ENCODE results near the gene IRF2.

- no peak for TF ChIP-seq EZH2 (IDR thresholded peaks at IDR 0.05)
- no peak for TF ChIP-seq POLR2AphosphoS5 (IDR thresholded peaks at IDR 0.05; ENCODE audit: borderline replicate concordance, low read depth, low read length)
- no peak for TF ChIP-seq FOXP2 (optimal IDR thresholded peaks at IDR 0.05; ENCODE audit: control extremely low read depth, extremely low read length, insufficient read depth)
These were observed 14.9 kb downstream of the IRF2 start for GRCh38 chr4:184459413-184459812.

Data from SK-N-MC (cell line).